HG03108 (cell line): ENCODE data around the gene NEAT1.

ENCODE experiments used
- ATAC-seq: cut with Tn5 transposase; IDR thresholded peaks from one replicate; pipeline ENCODE4 v1.9.1; 2021; ENCODE audit warnings: moderate library complexity; ENCODE audit not compliant: unreplicated experiment

Gene NEAT1

DNA sequence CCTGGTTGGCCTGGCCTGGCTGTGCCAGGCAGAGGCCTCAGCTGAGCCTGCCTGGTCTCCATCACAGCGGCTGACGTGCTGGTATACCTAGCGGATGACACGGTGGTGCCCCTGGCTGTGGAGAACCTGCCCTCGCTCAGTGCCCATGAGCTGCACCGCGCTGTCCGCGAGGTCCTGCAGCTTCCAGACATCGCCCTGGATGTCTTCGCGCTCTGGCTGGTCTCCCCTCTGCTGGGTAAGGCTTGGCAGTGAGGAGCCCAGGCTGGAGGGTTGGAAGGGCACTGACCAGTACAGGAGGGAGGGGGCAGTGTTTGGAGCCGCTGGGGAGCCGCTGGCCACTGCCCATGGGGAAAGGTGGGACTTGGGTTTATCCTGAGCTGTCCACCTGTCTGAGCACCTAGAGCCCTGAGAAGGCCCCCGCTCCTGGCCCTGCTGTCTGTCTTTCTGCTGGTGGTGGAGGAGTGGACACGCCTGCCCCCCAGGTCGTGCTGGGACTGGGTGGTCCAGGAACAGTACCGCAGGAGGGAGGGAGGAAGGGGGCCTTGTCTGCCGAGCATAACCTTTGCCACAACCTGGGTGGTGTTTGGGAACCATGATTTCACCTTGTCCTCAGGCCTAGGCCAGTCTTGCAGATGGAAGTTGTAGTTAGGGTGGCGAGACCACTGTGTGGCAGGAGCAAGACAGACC lies 33.2 kb upstream of the NEAT1 start:
- ATAC-seq, result no peak

GRCh38 chr11:65390099-65390941 lies 32.3 kb upstream of the NEAT1 start:
- no peak for ATAC-seq

DNA sequence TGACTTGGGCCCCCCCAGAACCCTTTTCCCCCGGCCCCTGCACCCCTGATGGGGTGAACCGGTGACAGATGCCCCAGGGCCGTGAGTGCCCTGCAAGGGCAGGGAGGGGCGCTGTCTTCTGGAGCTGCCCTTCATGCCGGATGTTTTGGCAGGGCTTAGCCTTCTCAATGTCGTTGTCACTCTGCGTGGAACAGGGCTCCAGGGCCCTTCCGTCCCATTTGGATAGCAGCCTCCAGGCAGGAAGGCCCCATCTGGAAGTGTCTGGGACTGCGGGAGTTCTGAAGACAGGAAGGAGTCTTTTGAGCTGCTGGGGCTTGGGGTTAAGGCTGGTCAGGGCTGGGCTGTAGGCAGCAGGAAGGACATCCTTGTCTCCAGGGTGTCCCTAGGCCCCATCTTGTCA lies 31.6 kb upstream of the NEAT1 start:
- ATAC-seq, result no peak

DNA sequence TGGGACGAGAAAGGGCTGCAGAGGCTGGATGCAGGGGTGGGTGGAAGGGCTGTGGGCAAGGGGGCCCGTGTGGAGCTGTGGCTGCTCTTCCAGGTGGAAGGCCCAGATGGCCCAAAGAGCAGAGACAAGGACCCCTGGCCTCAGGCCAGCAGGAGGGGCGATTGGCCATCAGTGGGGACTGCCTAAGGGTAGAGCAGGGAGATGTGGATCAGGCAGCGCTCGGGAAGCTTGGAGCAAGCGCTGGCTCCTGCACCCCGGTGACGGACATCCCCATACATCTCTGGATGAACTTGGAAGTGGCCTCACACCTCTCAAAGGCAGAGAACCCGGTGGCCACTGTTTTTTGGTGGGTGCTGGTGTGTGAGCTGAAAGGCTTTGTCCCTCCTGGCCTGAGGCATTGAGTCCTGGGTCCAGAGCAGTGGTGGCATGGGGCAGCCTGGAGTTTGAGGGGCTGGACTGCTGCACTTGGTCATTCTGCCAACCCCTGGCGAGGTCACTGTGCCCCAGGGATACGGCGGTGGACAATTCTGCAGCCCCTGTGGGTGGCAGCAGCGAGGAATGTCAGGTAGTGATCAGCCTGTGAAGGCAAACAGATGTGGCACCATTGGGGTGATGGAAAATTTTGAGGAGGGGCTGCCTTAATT lies 30.3 kb upstream of the NEAT1 start:
- no peak for ATAC-seq

DNA sequence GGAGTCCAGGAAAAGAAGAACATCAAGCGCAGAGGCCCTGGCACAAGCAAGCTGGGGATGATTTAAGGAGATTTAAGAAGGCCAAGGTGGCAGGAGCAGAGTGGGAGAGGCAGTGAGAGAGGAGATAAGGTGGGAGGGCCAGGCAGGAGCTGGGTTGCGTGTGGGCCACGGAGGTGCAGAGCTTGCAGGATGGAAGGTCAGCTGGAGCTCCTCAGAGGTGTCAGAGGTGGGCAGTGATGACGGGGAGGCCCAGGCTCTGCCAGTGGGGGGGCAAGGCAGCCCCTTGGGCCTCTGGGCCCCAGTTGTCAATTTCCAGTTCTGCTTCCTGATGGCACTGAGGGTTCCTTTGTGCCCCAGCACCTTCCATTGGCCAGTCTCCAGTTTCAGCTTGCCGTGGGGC lies 29.7 kb upstream of the NEAT1 start:
- ATAC-seq, result no peak

DNA sequence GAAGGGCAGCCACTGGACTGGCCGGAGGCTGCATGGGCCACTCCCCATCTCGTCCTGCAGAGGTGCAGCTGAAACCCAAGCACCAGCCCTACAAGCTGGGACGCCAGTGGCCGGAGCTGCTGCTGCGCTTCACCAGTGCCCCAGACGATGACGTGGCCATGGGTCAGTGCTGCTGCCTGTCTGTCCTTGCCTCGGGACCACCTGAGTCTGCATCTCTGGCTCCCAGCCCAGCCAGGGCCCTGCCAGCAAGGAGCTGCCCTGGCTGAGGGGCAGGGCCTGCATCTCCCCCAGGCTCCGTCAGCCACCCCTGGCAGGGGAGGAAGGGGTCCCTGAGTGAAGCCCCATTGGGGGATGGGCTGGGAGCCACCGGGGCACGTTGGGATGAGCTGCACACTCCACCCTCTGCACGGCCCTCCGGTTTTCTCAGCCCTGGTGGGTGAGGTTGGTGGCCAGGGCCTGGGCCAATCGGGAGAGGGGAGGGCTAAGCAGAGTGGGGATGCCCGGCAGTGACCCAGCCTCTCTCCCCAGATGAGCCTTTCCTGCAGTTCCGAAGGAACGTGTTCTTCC lies 29.0 kb upstream of the NEAT1 start:
- ATAC-seq, result no peak

DNA sequence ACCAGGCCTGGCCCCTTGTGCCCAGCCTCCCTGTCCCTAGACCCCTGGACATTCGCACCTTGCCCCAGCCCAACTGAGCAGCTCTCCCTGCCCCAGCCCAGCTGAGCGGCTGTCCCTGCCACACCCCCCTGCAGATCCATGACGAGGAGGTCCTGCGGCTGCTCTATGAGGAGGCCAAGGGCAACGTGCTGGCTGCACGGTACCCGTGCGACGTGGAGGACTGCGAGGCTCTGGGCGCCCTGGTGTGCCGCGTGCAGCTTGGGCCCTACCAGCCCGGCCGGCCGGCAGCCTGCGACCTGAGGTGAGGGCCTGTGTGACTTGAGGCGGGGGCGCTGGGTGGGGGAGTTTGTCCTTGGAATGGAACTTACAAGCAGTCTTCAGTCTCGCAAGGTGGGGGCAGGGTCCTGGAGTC lies 28.5 kb upstream of the NEAT1 start:
- no peak for ATAC-seq

DNA sequence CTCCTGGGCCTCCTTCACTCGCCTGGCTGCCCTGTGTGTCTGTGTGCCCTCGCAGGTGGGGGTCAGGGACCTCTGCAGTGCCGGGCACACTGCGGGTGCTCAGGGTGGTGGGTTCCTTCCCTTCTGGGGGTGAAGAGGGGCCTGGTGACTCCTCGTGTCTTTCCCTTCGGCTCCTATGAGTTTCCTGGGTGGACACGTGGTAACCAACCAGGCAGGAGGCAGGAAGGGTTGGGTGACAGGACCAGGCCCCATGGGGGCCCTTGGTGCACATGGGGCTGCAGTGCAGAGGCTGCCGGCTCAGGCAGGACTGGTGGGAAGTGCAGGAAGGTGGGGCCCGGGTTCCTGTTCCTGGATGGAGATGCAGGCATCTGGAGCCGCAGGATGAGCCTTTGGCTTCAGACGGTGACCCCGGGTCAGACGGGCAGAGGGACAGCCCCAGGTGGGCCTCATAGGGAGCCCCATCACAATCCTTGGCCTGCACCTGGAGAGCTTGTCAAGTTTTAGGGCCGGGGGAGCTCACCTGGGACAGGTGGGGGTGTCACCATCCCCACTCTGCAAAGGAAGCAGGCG lies 26.6 kb upstream of the NEAT1 start:
- no peak for ATAC-seq

DNA sequence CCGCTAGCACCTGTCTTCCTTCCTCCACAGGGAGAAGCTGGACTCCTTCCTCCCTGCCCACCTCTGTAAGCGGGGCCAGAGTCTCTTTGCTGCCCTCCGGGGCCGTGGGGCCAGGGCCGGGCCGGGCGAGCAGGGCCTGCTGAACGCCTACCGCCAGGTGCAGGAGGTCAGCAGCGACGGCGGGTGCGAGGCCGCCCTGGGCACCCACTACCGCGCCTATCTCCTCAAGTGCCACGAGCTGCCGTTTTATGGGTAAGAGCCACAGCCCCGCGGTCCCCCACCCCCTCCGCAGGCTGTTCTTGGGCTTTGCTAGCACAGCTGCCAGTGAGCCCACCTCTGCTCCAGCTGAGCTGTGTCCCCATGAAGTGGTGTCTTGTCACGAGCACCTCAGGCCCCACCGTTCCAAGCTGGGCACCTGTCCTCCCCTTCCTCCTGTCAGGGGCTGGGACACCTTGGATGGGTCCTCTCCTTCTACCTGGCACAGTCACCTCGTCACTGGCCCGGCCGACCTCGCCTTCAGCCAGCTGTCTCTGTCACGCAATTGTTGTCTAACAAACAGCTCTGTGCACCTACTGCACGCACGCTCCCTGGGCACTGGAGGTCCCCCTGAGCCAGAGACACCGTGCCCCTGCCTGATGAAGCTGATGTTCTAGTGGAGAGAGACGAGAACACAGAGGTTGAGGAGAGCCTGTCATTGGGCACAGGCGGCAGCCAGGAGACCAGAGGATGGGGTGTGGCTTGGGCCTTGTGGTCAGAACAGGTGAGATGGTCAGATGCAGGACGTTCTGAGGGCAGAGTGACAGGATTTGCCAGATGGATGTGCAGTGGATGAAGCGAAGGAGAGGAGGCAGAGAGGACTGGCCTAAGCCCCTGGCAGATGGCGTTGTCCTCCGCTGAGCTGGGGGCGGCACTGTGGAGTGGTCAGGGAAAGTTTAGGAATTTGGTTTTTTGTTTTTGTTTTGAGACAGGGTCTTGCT lies 25.5 kb upstream of the NEAT1 start:
- no peak for ATAC-seq

GRCh38 chr11:65398362-65398910 lies 24.2 kb upstream of the NEAT1 start:
- no peak for ATAC-seq

DNA sequence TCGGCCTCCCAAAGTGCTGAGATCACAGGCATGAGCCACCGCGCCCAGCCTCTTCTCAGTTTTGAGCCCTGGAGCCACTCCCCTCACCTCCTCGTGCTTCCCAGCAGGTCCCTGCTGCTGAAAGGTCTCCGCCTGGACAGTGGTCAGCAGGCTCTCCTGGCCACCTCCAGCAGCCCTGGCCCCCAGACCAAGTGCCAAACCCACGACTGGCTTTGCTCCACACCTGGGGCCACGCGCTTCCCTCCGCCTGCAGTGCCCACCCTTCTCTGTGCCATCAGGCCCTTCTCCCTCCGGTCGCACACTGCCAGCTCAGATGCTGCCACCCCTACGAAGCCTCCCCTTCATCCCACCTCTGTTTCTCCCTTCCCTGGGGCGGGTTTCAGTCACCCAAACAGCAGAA lies 23.3 kb upstream of the NEAT1 start:
- ATAC-seq, result no peak

GRCh38 chr11:65399845-65400244 lies 22.8 kb upstream of the NEAT1 start:
- ATAC-seq, result no peak

DNA sequence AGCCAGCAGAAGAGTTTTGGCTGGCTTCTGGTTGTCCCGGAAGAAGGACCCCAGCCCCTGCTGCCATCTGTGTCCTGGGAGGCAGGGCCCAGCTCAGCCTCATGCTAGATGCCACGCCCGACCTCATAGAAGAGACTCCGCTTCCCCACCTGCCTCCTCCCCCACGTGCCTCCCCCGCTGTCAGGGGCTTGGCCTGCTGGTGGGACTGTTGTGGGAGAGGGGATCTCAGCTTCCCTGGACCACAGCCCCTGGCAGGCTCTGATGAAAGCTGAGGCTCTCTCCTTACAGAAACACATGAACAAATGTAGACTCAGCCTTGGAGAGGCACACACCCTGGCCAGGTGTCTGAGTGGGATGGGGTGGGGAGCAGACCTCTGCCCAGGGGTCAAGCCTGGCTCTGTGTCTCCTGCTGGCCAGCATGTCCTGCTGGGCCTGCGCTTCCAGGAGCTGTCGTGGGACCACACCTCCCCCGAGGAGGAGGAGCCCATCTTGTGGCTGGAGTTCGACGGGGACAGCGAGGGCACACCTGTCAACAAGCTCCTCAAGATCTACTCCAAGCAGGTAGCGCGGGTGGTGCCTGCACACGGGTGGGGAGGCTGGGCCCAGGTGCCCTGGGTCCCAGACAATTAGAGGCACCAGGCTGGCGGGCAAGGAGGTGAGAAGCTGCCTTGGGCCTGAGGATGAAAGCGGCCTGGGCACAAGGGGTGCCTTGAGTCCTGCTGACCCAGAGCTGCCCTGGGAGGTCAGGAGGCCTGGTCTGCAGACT lies 22.1 kb upstream of the NEAT1 start:
- ATAC-seq, result no peak

- no peak for ATAC-seq
Observed at GRCh38 chr11:65401073-65401802, 21.4 kb upstream of the NEAT1 start.

GRCh38 chr11:65401803-65402248 lies 20.8 kb upstream of the NEAT1 start:
- no peak for ATAC-seq

DNA sequence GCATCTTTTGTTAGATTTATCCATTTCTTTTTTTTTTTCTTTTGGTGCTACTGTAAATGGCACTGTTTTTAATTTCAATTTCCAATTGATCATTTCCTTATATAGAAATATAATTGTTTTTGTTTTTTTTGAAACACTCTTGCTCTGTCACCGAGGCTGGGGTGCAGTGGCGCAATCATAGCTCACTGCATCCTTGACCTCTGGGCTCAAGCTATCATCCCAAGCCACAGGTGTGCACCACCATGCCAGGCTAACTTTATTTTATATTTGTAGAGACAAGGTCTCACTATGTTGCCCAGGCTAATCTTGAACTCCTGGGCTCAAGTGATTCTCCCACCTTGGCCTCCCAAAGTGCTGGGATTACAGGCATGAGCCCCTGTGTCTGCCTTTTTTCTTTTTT lies 19.8 kb upstream of the NEAT1 start:
- no peak for ATAC-seq

GRCh38 chr11:65403607-65404121 lies 18.9 kb upstream of the NEAT1 start:
- no peak for ATAC-seq

- no peak for ATAC-seq
Observed at GRCh38 chr11:65404210-65404609, 18.4 kb upstream of the NEAT1 start.
